GM18526 (cell line): ENCODE results near the gene EGFL8.

Source experiments
- POLR2A ChIP-seq: IDR thresholded peaks from 3 replicates; pipeline ENCODE4 v1.6.1; 2011; ENCODE audit not compliant: insufficient read length; ENCODE audit errors: extremely low read depth

EGFL8 gene

GRCh38 chr6:32137454-32137853, 26.9 kb upstream of the EGFL8 start:
- no peak for TF ChIP-seq POLR2A

GRCh38 chr6:32139590-32139989, 24.8 kb upstream of the EGFL8 start:
- no peak for TF ChIP-seq POLR2A

GRCh38 chr6:32140420-32141046, 23.9 kb upstream of the EGFL8 start:
- no peak for TF ChIP-seq POLR2A

- no peak for TF ChIP-seq POLR2A
Observed at GRCh38 chr6:32146287-32146686, 18.1 kb upstream of the EGFL8 start.

- no peak for TF ChIP-seq POLR2A
Observed at GRCh38 chr6:32146687-32147086, 17.7 kb upstream of the EGFL8 start.

- no peak for TF ChIP-seq POLR2A
Observed at GRCh38 chr6:32147401-32148132, 16.8 kb upstream of the EGFL8 start.

- no peak for TF ChIP-seq POLR2A
Observed at GRCh38 chr6:32148289-32149091, 15.9 kb upstream of the EGFL8 start.

GRCh38 chr6:32149092-32149755, 15.2 kb upstream of the EGFL8 start:
- TF ChIP-seq POLR2A: no peak

- TF ChIP-seq POLR2A: no peak
Observed at GRCh38 chr6:32149932-32150870, 14.2 kb upstream of the EGFL8 start.

GRCh38 chr6:32151181-32151862, 13.1 kb upstream of the EGFL8 start:
- TF ChIP-seq POLR2A: no peak

- no peak for TF ChIP-seq POLR2A
Observed at GRCh38 chr6:32151863-32152768, 12.3 kb upstream of the EGFL8 start, which contains the start of gene PRRT1. PRRT1 (minus strand) TSS chr6:32151939; CDS start chr6:32151827, 112 bp downstream.

GRCh38 chr6:32152769-32153563, 11.4 kb upstream of the EGFL8 start:
- no peak for TF ChIP-seq POLR2A
